NCI-H345 treated with DMSO at 0.1 percent for 48 hours (cell line): ENCODE data around the gene PLCB3.

ENCODE experiments used
- DNase-seq: peaks from one replicate; lab custom pipeline; 2025; ENCODE audit not compliant: unreplicated experiment; lab: John Stamatoyannopoulos, UW

Gene PLCB3

GRCh38 chr11:64220798-64221197 lies 30.5 kb upstream of the PLCB3 start:
- no peak for DNase-seq

DNA sequence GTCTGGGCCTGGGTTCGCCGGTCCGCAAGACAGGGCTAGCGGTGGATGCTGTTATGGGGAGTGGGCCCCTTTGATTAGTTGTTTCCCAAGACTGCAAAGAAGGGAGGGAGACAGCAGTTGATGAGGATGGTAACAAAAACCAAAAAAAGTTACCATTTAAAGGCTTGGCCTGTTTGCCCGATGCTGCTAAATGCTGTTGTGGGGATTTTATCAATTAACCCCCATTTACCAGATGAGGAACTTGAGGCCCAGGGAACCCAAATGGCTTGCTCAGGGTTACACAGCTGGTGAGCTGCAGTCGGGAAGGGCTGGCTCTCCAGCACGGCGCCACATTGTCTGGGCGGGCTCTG lies 28.7 kb upstream of the PLCB3 start:
- DNase-seq = no peak

- no peak for DNase-seq
These were observed 28.2 kb upstream of the PLCB3 start for GRCh38 chr11:64223001-64223651.

DNA sequence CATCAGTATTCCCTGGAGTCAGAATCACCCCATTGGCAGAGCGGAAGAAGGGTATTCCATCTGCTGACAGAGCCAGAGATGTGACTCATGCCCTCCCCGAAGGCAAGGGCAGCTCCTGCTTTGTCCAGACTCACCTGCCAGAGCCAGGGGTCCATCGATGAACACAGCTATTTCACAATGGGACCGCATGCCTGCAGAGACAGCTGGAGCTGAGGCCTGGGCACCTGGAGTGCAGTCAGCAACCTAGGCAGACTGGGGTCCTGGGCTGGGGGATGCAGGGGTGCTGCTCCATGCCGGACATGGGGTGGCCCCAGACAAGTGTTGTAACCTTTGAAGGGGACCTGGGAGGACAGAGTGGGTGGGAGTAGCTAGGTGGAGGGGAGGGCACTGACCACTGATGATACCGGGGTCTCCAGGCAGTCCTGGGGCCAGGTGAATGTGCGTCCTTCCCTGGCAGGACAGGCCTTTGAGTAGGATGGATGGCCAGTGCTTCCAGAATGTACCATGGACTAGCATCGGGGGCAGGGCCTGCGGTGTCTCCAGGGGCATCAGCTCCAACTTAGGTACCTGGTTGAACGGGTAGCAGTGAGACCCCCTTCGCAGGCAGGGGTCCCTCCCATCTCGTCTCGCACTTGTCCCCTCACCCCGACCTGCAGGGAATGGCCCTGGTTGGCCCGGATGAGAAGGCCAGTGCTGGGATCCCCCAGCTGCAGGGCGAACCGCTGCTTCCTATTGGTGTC lies 27.0 kb upstream of the PLCB3 start:
- no peak for DNase-seq

DNA sequence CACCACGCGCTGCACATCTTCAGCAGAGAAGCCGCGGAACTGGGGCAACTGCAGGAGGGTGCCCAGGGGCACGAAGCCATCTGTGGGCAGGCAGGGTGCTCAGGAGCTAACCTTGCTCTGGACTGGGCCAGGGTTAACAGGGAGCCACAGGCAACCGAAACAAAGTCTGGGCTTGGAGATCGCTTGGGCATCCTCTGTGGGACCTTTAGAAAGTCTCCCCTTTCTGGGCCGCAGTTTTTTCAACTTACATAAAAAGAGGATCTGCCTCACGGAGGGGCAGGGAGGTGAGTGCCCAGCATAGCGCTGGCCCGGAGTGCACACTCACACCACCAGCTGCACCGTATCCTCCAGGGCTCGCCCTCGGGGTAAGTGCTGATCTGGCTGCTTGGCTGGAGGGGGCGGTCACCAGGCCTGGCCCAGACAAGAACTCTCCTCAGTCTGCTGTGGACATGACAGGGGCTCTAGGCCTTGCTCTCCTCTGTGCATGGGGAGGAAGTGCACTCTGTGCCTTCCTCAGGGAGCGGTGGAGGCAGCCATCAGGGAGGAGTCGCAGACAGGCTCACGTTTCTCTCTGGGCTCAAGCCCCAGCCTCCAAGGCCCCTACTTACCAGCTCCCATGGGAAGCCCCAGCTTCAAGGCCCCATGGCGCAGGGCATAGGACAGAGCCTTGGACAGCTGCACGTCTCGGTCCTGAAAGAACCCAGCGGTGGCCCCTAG lies 26.3 kb upstream of the PLCB3 start:
- no peak for DNase-seq

- peak; percentile 72 for DNase-seq
These were observed 25.5 kb upstream of the PLCB3 start, which contains the start of the genes NUDT22 and TRPT1 for GRCh38 chr11:64225608-64226506. NUDT22 (plus strand) TSS chr11:64226274; CDS start chr11:64226653, 379 bp downstream. TRPT1 (minus strand) TSS chr11:64226186; CDS start chr11:64225860, 326 bp downstream.

DNA sequence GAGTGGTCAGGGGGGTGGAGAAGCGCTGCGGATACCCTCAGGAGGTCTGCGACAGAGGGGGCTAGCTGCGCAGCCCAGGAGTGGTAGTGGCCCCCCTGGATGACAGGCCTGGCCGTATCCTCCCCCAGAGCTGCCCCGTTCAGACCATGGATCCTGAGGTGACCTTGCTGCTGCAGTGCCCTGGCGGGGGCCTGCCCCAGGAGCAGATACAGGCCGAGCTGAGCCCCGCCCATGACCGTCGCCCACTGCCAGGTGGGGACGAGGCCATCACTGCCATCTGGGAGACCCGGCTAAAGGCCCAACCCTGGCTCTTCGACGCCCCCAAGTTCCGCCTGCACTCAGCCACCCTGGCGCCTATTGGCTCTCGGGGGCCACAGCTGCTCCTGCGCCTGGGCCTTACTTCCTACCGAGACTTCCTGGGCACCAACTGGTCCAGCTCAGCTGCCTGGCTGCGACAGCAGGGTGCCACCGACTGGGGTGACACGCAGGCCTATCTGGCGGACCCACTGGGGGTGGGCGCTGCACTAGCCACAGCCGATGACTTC lies 24.8 kb upstream of the PLCB3 start:
- DNase-seq = peak; percentile 18

- no peak for DNase-seq
These were observed 23.8 kb upstream of the PLCB3 start for GRCh38 chr11:64227405-64227956.

- no peak for DNase-seq
These were observed 22.1 kb upstream of the PLCB3 start for GRCh38 chr11:64229090-64229743.

- no peak for DNase-seq
These were observed 21.6 kb upstream of the PLCB3 start for GRCh38 chr11:64229744-64230170.

DNA sequence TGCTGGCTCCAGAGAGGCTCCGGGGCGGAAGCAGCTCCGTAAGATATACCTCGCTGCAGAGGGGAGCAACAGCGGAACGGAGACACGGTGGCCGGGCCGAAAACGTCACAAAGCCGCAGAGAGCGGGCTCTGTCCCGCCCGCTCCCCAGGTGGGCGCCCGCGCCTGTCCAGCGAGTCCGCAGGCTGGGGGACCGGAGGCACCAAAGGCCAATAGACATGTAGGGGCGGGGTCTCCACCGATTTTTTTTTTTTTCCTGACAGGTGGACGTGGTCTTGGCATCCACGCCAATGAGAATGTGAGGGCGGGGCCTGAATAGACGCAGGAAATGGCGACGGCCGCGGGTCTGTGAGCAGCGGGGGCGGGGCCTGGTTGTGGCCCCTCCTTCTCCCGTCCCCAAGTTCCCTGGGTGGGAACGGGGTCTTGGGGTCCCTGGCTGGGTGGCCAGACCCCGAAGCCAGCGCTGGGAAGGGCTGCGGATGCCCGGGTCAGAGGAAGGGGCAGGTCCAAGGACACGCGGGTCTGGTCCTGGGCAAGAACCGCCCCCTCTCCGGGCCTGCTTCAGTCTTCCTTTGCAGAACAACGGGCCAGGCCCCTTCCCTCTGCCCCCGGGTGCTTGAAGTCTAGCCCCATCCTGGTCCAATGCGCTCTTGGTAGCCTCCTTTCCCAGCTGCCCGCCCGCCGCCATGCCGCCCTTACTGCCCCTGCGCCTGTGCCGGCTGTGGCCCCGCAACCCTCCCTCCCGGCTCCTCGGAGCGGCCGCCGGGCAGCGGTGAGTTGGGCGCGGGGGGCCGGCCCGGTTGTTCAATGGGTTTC lies 21.0 kb upstream of the PLCB3 start, which contains the start of gene DNAJC4:
Gene DNAJC4, plus strand, starts transcription at position 378 of the 814 bp plus-strand sequence. Its CDS starts 307 bp downstream, at position 685.
- peak; percentile 90 for DNase-seq

GRCh38 chr11:64230985-64231365 lies 20.4 kb upstream of the PLCB3 start:
- DNase-seq = no peak

GRCh38 chr11:64231546-64231945 lies 19.8 kb upstream of the PLCB3 start:
- no peak for DNase-seq

DNA sequence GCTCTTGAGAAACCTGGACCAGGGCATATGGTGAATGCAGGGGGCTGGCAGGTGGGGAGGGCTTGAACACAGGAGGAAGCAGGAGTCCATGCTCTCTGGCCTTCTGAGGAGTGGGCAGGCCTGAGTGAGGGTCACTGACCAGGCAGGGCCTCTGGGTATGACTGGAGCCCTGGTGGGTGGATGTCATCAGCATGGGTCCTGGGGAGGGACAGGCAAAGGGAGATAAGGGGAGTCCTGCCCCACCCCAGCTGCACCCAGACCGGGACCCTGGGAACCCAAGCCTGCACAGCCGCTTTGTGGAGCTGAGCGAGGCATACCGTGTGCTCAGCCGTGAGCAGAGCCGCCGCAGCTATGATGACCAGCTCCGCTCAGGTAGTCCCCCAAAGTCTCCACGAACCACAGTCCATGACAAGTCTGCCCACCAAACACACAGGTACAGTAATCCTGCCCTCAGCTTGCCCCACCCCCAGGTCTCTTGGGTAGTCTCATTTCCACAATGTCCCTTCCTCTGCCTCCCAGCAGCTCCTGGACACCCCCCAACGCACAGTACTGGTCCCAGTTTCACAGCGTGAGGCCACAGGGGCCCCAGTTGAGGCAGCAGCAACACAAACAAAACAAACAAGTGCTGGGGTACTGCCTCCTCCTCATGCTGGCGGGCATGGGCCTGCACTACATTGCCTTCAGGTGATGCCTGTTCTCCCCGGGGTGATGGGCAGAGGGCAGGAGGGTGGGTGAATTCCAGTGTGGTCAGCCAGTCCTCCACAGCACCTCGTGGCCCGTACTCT lies 19.0 kb upstream of the PLCB3 start:
- DNase-seq = no peak

DNA sequence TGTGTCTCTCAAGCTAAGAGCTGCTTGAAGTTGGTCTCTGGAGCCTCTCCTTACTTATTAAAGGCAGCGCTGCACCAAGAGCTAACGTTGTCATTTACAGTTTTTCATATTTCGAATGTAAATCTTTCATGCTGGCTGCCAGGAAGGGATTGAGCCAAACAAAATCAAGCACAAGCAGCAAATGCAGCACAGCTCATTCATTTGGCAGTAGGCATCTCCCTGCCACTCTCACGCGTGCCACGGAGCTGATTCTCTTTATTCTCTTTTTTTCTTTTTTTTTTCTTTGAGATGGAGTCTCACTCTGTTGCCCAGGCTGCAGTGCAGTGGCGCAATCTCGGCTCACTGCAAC lies 18.4 kb upstream of the PLCB3 start:
- no peak for DNase-seq

DNA sequence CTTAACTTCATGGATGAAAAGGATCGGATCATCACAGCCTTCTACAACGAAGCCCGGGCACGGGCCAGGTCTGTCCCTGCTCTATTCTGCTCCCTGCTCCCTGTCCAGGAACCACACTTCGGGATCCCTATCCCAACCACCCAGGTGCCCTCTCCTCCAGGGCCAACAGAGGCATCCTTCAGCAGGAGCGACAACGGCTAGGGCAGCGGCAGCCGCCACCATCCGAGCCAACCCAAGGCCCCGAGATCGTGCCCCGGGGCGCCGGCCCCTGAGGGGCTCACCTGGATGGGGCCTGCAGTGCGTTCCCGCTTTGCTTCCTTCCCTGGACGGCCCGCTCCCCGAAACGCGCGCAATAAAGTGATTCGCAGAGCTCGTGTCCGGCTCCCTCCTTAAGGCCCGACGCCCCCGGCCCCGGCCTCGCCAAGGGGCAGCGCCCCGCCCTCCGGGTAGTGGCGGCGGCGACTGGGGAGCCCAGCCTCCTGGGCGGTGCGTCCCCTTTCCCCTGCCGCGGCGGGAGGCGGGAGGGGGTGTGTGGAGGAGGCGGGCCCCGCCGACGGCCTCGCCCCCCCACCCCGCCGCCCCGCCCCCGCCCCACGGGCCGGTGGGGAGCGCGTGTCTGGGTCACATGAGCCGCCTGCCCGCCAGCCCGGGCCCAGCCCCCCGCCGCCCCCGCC lies 17.3 kb upstream of the PLCB3 start, which contains the start of gene VEGFB:
Gene VEGFB, plus strand, starts transcription at position 672 of the 674 bp plus-strand sequence. CDS start 250 bp downstream, outside the sequence.
- peak; percentile 30 for DNase-seq

- no peak for DNase-seq
These were observed 16.5 kb upstream of the PLCB3 start for GRCh38 chr11:64234647-64235379.
